GM12801 (cell line): ENCODE data around the gene MED28.

Experiments
- CTCF ChIP-seq: IDR thresholded peaks from one replicate; pipeline ENCODE4 v1.5.1; 2011; ENCODE audit warnings: control low read depth; ENCODE audit not compliant: insufficient read length; ENCODE audit errors: extremely low read depth

Gene MED28

GRCh38 chr4:17614416-17615299, at the start of gene MED28:
MED28 (plus strand) TSS chr4:17614641; CDS start chr4:17614655, 14 bp downstream.
- no peak for TF ChIP-seq CTCF

GRCh38 chr4:17565846-17566245, 48.6 kb upstream of the MED28 start:
- TF ChIP-seq CTCF: no peak

- TF ChIP-seq CTCF: no peak
Observed at GRCh38 chr4:17567271-17567670, 47.2 kb upstream of the MED28 start.

- no peak for TF ChIP-seq CTCF
Observed at GRCh38 chr4:17574206-17574605, 40.2 kb upstream of the MED28 start.

GRCh38 chr4:17576932-17577664, 37.3 kb upstream of the MED28 start, which contains the start of gene LAP3:
LAP3 (plus strand) TSS chr4:17577198; CDS start chr4:17577466, 268 bp downstream.
- no peak for TF ChIP-seq CTCF

GRCh38 chr4:17577665-17578481, 36.6 kb upstream of the MED28 start:
- no peak for TF ChIP-seq CTCF

- TF ChIP-seq CTCF: no peak
Observed at GRCh38 chr4:17578482-17578891, 36.0 kb upstream of the MED28 start.
